ENCODE results near the gene TKTL1.
"Not testable (repeated sequence)": the region's sequence is repeated elsewhere in the genome, so short reads cannot be mapped to it uniquely, and the experiment has no call there.

GRCh38 chrX:154263072-154263471 lies 32.5 kb upstream of the TKTL1 start:
- TF ChIP-seq, protein P1, sequence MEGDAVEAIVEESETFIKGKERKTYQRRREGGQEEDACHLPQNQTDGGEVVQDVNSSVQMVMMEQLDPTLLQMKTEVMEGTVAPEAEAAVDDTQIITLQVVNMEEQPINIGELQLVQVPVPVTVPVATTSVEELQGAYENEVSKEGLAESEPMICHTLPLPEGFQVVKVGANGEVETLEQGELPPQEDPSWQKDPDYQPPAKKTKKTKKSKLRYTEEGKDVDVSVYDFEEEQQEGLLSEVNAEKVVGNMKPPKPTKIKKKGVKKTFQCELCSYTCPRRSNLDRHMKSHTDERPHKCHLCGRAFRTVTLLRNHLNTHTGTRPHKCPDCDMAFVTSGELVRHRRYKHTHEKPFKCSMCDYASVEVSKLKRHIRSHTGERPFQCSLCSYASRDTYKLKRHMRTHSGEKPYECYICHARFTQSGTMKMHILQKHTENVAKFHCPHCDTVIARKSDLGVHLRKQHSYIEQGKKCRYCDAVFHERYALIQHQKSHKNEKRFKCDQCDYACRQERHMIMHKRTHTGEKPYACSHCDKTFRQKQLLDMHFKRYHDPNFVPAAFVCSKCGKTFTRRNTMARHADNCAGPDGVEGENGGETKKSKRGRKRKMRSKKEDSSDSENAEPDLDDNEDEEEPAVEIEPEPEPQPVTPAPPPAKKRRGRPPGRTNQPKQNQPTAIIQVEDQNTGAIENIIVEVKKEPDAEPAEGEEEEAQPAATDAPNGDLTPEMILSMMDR (IDR thresholded peaks at IDR 0.05): not testable (repeated sequence)
- TF ChIP-seq EP300, POLR2A (IDR thresholded peaks at IDR 0.05): not testable (repeated sequence)
